ENCODE results near the gene ARMC6.
"Not testable (repeated sequence)": the region's sequence is repeated elsewhere in the genome, so short reads cannot be mapped to it uniquely, and the experiment has no call there.

The ARMC6 gene

DNA sequence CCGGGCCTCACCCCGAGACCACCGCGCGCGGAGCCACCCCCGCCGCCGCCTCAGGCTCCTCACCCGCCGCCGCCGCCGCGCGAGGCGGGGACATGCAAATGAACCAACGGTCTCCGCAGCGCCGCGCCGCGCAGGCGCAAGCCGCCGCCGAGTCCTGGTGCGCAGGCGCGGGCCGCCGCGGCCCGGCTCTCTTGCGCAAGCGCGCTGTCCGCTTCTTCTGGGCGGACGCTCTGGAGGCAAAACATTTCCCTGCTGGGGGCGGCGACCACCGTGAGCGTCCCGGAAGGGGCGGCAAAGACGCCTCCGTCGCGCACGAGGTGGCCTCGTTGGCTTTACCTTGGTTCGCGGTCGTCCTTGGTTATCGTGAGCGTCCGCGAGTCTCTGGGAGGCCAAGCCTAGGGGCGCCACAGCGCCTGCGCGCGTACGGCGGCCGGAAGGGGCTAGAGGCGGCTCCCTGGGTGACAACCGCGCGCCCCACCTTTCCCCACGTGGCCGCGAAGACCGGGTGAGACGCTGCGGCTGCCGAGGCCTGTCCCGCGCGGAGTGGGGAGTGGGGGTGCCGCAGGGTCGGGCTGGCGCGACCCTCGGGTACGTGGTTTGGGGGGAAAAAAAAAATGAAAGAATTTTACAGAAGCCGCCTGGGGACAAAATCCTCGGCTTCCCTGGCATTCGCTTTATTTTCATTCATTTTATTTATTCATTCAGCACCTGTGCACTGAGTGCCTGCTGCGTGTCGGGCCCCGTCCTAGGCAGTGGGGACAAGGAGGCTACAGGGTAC is at the start of gene ARMC6, which contains the start of gene SUGP2:
ARMC6 (plus strand) TSS at position 178 of the 778 bp plus-strand sequence. CDS start 607 bp downstream, outside the sequence.
SUGP2 (minus strand) TSS at position 92 of the 778 bp plus-strand sequence. CDS start 2,446 bp downstream, outside the sequence.
- peak; percentile 83 for DNase-seq

DNA sequence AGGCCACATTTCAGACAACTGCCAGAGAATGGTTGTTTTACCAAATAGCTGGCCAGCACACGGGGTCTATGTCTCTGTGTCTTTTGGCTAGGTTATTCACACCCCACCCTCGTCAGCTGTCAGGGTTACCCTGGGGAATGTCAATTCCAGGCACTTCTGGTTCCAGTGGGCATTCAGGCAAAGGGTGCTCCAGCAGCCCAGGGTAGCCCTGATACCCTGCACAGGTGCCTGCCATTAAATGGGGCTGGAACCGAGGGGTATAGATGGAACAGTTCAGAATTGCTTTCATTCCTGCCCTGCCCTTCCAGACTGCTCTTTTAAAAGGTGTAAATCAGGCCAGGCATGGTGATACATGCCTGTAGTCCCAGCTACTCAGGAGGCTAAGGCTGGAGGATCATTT is 49.2 kb upstream of the ARMC6 start:
- DNase-seq: no peak

DNA sequence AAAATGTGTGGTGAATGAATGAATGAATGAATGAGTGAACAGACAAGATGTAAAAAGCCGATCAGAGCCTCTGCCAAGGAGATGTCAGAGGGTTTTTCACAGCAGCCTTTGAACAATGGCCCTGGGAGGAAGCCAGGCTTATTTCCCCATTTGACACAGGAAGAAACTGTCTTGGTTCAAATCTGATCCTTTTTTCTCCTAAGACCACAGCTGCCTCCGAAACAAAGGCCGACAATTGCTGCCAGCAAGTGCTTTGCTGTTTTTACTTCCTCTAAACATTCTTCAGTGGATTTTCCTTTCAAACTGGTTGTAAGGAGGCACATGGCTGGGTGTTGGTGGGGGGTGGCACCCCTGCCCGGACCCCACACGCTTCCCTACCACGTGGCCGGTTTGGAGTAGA is 48.1 kb upstream of the ARMC6 start:
- DNase-seq: no peak

DNA sequence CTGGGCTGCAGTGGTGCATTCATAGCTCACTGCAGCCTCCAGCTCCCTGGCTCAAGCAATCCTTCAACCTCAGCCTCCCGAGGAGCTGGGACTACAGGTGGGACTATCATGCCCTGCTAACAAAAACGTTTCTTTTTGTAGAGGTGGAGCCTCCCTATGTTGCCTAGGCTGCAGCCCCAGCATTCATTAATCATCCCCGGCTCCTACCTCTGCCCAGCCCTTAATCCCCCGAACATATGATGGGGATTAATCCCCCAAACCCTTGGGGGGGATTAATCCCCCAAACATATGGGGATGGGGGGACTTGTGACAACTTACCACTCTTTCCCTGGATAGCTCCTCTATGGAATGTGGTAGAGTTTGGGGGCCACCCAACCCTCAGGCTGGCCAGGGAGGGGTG is 45.9 kb upstream of the ARMC6 start:
- DNase-seq: no peak

DNA sequence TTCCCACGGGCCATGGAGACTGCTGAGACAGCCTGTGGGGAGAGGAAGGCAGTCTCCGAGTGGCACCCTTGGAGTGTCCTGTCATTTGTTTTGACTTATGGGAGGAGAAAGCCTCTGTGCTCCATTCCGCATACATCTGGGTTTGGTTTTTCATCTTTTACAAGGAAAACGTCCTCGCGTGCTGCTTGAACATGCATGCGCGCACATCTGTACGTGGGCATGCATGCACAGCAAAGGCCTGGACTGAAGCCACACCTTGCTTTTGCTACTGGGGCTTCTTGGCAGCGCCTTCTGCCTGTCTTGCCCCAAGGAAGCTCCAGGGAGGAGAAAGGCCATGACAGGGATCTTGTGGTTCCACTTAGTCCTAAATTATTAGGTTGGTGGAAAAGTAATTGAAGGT is 44.1 kb upstream of the ARMC6 start:
- no peak for DNase-seq

DNA sequence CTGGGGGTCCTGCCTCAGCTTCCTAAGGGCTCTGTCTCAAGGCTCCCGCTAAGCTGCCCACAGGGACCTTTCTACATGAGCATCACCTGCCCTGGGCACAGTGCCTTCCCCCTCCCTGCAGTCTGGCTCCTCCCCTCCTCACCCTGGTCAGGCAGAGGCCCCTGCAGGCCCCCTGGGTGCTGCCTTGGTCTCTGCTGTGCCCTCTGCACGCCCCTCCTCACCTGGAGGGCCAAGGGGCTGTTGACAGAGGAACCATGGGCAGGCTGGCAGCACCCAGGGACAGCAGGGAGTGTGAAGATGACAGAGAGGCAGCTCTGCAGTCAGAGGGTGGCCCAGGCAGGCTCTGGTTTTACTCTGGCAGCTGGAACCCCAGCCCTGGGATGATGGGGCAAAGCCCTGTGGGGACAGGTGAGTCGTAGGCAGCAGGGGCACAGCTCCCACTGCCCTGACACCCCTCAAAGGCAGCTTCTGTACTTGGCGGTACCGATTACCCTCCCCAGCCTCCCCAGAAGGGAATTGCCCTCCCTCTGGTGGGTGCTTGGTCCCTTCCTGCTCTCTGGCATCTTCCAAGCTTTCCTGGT is 43.2 kb upstream of the ARMC6 start:
- DNase-seq: no peak

DNA sequence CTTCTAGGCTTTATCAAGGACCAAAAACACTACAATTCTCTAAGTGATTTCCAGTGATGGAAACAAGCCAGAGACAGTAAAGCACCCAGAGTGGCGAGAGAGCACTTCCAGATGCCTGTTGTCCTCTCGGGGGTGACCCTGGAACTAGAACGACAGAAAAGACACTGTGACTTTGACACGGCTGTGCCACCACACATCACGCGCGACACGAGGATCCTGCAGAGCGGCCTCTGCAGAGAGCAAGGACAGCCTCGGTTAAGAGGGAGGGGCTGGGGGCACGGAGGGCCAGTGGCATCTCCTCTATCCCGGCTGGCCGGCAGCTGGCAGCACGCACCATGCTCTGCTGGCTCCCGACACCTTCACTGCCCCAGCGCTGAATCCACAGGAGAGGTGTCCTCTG is 42.4 kb upstream of the ARMC6 start:
- DNase-seq: no peak

DNA sequence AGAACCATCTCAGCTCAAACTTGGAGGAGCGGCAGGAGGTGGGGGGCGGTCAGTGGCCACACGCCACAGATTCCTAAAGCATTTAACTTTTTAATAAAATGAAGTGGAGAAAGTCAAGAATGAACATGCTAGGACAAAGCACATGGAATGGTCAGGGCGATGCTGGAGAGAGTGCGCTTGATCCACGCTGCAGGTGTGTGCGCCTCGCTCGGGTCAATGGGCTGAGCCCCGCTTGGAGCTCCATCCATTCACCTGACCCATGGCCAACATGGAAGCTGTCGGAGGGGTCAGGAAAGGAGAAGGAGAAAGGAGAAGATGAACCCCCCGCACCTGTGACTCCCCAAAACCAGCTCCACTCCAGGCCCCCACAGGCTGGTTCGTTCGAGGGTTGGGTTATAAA is 41.9 kb upstream of the ARMC6 start:
- no peak for DNase-seq

DNA sequence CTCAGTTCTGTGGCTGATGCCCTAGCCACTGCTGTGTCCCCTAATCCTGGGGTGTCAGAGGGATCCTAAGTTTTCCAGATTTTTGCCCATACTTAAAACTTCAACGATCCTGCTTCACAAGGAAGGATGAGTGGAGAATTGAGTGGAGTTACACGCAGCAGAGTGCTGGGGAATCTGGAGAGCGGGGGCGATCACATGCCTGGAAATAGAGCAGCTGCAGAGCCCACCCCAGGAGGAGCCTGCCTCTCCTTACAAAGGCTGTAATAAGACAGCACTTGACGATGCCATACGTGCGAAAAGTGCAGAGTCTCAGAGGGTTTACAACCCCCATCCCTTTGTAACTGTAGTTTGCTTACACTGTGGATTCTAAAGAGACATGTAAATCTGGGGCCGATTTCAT is 40.7 kb upstream of the ARMC6 start:
- no peak for DNase-seq

DNA sequence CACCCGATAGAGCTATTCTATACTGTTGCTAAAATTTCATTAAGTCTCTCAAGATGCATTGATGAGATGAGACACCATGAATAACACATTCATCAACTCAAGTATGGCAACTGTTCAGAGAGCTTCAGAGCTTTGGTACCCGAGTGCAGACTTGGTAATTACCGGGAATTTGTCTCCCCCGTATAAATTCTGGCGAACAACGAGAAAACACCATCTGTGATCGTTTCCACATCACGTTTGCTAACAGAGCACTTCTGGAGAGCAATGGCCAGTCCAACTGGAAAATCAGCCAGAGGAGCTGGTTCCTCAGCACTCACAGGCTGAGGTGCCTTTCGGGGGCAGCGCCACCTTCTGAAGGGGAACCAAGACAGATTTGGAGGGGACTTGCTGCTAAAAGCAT is 40.3 kb upstream of the ARMC6 start:
- DNase-seq: no peak

DNA sequence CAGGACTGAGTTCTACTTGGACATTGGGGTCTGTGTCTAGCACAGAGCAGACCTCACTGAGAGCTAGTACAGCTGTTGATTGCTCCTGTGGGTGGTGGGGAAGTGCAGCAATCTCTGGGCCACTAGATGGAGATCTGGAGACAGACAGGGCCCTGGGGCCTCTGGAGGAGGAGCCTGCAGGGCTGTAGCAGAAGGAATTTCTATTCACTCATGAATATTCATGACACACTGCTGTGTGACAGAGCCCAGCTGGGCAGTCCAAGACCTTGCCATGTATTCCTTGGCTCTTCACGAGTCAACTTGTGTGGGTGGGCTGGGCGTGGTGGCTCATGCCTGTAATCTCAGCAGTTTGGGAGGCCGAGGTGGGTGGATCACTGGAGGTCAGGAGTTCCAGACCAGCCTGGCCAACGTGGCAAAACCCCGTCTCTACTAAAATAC is 37.6 kb upstream of the ARMC6 start:
- no peak for DNase-seq

DNA sequence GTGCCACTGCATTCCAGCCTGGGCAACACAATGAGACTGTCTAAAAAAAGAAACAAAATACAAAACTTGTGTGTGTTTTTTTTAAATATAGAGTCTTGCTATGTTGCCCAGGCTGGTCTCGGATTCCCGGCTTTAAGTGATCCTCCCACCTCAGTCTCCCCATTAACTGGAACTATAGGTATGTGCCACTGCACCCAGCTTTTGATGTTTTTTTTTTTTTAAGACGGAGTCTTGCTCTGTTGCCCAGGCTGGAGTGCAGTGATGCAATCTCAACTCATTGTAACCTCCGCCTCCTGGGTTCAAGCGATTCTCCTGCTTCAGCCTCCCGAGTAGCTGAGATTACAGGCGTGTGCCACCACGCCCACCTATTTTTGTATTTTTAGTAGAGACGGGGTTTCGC is 37.1 kb upstream of the ARMC6 start:
- no peak for DNase-seq

DNA sequence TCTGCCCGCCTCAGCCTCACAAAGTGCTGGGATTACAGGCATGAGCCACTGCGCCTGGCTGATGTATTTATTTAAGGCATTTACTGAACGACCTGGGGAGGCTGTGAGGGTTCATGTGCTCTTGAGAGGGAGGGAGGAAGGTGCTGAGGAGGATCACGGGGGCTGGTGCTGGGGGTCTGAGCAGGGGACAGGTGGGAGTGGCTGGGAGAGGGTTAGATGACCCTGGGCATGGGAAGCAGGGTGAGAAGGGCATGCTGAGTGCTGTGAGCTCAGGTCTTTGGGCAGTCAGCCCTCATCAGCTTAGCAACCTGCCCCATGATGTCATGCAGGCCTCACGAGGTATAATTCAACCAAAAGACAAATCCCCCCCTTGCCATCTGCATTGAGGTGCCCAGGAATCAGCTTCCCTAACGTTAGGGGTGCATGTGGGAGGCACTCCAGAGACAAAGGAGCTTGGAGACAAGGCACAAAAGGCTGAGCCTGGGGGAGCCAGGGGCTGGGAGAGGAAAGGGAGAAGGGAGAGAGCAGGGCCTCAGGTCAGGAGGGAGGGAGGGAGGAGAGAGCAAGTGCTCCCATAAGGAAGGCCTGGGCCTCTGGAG is 36.5 kb upstream of the ARMC6 start:
- no peak for DNase-seq

DNA sequence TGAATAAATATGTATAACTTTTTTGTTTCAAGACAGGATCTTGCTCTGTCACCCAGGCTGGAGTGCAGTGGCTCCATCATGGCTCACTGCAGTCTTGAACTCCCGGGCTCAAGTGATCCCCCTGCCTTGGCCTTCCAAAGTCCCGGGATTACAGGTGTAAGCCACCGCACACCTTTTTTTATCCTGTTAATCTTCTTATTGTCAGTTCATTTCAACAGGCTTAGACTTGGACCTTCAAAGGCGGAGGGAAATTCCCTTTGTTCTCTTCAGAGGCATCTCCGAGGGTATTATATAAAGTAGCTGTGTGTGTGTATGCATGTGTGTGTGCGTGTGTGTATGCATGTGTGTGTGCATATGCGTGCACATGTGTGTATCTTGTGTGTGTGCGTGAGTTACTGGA is 35.1 kb upstream of the ARMC6 start:
- DNase-seq: no peak

DNA sequence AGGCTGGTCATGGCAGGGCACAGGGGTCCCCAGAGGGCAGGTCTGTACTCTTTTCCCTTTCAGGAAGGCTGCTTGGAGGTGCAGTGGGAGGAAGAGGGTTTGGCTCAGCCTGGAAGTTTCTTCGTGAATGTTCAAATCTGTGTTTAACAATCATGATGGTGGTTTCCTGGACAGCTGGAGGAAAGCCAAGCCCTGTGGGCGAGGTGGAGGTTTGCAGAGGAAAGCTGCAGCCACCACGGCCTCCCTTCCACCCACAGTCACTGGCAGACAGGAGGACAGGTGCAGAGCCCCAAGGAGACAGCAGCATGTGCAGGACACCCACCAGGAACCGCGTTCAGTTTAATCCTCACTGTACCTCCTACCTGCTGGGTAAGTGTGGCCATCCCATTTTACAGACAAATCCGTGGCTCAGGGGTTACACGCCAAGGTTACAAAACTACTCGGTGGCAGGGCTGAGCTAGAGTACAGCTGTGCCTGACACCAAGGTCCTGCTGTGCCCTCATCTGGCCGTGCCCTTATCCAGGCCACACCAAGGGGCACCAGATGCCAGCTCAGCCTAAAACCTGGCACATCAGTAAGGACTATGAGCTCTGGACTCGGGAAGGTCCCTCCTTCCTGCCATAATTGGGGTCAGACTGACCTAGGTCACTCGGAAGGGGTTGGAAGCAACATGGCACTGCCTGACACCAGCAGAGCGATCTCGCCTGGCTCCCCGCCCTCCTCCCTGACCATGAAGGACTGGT is 34.2 kb upstream of the ARMC6 start:
- no peak for DNase-seq

DNA sequence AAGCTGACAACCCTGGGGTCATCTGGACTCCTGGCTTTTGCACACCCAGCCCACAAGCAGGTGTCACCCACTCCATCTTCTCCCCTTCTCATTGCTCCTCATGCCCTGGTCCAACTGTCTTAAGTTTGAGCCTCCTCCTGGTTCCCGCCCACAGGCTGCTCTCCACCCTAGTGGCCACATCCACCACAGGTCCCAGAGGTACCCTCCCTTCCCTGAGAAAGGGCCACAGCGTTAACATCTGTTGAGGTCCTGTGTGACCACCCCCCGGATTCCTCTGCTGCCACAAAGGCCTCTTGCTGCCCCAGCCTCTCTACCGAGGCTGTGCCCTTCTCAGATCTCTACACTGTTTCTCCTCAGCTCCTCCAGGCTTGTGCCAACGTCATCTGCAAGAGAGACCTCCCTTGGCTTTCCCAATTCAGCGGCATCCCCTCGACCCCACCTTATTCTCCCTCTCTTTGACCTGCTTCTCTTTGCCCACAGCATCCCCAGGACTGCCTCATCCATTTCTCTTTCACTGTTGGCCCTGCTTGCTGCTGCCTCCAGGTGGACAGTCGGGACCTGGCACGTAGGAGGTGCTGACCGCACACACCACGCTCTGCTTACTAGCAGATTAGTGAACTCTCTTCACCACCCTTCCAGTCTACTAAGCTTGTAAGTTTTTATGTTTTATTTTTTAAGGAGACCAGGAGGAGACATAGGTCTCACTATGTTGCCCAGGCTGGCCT is 33.3 kb upstream of the ARMC6 start:
- no peak for DNase-seq

DNA sequence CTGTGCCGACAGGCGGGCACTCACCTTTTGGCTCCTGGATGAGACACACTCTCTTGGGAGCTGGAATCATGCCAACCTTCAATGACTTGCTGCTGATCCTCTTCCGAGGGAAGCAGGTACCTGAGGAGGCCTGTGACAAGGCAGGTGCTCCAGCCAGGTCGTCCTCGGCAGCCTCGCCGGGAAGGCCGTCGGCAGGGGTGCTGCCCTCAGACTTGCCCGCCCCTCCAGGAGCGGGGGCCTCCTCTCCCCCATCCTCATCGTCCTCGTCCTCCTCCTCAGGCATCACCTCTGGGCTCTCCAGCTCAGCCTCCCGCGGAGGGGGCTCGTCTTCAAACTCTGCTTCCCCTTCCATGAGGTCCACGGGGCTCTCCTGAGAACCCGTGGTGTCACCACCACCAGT is 29.3 kb upstream of the ARMC6 start:
- no peak for DNase-seq

DNA sequence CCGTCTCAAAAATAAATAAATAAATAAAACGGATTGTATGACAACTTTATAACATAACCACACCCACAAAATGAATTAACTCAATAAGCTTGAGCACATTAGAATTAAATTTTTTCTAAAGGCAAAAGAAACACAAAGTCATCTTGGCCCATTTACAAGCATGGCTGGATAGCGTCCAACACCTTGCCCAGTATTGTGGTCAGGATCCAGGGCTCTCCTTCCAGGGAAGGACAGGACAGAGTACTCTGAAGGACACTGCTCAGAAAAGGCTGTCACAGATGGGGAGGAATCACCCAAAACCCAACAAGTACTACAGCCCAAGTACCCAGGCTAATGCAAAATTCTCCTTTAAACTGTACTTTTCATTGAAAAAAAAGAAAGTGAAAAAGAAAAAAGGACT is 27.2 kb upstream of the ARMC6 start:
- DNase-seq: no peak

DNA sequence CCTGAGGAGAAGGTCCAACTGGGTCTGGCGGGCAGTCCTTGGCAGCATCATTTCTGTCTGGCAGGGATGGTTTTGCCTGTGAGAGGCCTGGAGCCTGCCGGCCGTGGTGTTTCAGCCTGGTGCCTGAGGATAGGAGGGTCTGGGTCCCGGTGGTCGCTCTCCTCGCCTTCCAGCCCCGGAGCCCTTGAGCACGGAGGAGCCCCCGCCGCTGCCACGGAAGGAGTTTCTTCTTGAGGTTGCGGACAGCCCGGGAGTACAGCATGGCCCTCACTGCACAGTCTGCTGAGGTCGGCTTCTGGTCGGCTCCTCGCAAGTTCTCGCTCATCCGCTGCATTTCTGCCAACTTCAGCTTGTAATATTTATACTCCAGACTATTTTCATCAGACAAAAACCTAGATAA is 23.5 kb upstream of the ARMC6 start:
- DNase-seq: no peak

DNA sequence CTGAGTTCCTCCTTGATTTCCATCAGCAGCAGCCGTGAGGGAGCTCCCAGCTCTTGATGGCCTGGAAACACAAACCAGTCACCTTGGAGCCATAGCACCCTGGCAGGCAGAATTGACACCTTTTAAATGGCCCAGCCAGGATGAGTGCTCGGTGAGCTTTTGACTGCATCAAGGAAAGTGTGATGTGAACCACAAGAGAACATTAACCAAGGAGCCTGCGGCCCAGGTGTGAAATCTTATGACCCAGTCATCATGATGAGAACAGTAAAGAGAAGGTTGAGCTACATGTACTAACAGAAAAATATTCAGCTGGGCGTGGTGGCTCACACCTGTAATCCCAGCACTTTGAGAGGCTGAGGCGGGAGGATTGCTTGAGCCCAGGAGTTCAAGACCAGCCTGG is 22.9 kb upstream of the ARMC6 start:
- no peak for DNase-seq

DNA sequence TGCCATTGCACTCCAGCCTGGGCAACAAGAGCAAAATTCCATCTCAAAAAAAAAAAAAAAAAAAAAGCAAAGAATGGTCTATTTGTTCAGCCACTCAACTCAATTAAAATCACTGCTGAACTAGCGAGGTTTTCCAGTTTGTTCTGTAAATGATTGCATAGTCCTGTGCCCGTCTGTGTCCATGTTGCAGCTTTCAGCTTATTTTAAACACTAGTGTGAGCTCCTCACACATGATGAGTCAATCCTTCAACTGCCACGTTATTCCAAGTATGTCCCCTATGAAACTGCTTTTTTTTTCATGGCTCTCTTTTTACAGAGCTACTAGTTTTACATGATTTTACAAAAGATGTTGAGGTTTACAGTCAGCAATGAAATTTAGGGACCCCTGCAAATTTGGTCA is 12.3 kb upstream of the ARMC6 start:
- DNase-seq: no peak

DNA sequence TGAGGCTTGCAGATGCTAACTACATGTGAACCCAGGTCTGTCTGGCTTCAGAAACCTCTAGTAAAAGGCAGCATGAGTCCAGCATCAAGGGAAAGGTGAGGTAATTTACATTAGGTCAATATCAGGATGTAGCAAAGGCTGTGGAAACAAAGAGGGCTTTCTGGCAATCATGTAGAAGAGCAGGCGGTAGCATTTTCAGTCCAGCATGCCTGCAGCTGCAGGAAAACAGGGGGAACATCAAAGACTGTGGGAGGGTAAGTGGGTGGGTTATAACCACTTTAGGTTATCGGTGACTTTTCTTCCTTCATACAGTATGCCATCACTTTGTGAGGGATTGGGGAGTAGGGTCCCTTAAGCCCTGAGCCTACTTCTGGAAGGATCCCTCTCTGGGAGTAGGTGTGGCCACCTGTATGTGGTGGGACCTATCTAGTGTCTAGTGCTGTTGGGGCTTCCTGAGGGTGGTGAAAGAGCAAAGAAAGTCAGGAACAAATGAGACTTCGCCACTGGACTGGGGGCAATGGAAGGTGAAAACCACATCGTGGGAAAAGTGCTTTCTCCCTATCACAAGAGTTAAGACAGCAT is 10.9 kb upstream of the ARMC6 start:
- no peak for DNase-seq

DNA sequence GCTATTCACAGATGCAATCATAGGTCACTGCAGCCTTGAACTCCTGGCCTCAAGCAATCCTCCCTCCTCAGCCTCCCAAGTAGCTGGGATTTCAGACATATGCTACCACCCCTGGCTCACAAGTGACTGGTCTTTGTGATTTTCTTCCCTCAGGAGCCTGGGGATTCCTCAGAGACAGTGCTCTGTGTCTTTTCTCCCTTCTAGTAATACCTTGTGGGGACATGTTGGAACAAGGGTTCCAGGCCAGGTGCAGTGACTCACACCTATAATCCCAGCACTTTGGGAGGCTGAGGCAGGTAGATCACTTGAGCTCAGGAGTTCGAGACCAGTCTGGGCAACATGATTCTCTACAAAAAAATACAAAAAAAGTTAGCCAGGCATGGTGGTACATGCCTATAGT is 10.0 kb upstream of the ARMC6 start:
- DNase-seq: not testable (repeated sequence)
